ENCODE measurements around the gene PPP2R2D.

PPP2R2D gene

GRCh38 chr10:131954356-131954965 is 53.7 kb downstream of the PPP2R2D start:
- DNase-seq = no peak

- no peak for DNase-seq
Measured at GRCh38 chr10:131955591-131956340, 55.0 kb downstream of the PPP2R2D start.

DNA sequence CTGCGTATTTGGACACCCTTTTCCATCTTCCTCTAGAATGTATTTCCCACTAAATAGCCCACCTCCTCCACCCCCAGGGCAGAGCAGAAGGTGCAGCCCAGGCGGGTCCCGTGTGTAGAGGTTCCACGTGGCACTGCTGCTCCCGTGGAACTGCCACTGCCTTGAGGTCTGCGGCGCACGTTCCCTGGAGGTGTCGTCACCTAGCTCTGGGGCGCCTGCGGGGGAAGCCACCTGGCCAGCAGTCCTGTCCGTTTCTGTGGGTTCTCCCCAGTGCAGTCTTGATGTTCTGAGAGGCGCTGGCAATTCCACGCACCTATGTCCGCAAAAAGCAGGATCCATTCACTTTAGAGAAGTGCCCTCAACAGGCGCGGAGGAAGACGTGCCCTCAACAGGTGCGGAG is 59.0 kb downstream of the PPP2R2D start:
- DNase-seq = no peak

- DNase-seq = no peak
Measured at GRCh38 chr10:131960631-131961046, 59.8 kb downstream of the PPP2R2D start.

DNA sequence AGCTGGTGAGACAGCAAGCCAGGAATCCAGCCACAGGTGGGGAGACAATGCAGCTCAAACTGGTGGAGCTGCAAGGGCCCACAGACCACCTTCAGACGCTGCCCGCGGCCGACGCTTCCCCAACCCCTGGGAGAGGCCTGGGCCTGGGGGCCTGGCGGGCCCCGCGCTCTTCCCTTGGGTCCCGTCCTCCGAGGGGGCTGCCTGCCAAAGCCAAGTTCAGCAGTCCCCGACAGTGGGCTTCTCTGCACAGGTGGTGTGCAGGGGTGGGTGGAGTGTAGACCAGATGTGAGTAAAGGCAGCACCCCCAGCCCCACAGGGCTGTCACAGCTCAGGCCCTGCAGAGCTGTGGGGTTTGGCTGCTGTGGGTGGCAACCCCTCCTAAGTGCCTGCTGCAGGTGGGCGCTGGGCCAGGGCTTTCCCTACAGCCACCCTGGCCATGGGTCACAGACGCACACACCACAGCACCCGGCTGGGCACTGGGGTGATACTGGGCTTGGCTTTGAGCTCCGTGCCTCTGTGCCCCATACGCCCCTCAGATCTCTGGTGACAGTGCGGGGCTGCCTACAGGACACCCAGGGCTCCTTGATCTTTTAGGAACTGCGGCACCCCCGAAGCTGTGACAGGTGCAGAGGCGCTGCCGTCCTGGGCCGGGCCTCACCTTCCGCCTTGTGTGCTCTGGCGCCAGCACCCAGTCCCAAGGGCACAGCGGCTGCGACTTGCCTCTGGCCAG is 60.4 kb downstream of the PPP2R2D start:
- no peak for DNase-seq

DNA sequence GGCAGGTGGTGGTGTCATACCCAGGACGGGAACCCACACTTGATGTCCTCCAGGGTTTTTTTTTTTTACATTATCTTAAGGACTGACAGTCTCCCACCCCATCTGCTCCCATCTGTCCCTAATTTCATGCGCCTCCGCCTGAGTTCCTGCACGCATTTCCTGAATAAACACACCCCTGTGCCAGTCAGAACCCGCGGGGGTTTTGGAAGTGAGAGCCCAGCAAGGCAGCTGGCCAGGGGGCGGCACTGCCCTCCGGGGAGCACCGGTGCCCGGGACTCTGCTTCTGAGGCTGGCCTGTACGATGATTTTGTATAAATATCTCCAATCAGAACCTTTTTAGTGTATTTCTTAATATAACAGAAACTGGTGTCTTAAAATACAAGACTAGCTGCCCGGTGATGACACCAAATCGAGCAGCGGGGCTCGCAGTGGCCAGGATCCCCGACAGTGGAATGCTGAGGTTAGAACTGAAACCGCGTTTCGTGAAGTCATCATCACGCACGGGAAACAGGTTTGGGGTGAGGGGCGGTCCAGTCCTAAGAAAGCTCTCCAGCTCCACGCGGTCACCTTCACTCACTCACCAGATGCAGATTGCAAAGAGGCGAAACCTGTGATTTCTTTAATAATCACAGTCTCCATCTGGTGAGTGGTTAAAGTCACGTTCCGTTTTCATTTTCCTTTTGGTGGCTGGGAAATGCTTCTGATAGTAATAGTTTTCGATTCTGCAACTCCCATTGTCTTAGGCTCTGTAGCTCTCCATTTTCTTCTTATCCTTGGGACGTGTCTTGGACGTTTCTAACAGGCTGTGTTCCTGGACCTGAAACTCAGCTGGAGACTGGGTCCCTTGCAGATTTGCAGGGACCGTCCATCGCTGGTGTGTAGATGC is 61.2 kb downstream of the PPP2R2D start:
- DNase-seq = no peak

DNA sequence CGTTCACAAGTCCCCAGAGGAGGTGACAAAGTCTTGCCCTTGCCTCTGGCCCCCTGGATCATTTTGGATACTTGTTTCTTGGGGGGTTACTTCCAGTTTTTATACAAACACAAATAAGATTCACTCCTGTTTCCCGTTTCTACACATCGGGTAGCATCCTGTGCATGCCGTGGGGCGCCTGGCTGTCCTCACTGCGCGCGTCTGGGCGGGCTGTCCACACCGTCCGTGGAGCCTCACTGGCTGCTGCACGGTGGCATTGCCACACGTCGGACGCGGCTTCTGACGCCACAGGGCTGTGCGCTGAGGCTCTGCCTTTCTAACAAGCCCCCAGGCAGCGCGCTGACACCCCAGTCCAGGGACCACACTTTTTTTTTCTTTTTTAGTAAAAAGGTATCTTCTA is 62.5 kb downstream of the PPP2R2D start:
- DNase-seq = no peak

DNA sequence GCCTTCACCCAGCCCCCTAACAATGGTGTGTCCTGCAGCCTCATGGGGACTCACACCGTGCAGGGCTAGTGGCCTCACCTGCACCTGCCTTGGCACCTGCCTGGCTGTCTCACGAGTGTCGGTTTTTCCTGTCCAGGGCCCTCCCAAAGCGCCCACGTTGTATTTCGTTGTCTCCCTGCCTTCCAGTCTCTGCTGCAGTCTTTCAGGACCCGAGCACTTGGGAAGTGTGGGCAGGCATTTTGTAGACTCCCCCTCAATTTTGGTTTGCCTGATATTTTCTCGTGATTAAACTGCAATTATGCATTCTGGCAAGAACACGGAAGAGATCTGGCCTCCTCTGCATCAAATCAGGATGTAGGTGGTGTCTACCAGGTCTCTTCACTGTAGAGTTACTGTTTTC is 63.0 kb downstream of the PPP2R2D start:
- no peak for DNase-seq

DNA sequence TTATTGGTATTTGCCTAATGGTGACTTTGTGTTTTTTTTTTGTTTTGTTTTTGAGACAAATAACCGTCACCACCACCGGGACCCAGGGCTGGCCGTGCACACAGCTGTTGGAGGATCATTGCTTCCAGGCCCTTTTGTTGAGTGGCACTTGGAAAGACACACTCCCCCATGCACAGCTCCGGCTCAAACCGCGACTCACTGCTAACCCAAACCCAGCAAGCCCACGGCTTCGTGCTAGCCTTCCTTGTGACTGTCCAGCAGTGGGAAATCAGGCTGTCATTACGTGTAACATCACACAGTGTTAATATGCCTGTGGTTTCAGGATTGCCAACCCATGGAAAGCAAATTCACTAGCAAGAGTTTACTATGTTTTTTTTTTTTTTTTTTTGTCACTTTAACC is 63.5 kb downstream of the PPP2R2D start:
- no peak for DNase-seq

GRCh38 chr10:131968949-131969348 is 68.1 kb downstream of the PPP2R2D start:
- DNase-seq = no peak

DNA sequence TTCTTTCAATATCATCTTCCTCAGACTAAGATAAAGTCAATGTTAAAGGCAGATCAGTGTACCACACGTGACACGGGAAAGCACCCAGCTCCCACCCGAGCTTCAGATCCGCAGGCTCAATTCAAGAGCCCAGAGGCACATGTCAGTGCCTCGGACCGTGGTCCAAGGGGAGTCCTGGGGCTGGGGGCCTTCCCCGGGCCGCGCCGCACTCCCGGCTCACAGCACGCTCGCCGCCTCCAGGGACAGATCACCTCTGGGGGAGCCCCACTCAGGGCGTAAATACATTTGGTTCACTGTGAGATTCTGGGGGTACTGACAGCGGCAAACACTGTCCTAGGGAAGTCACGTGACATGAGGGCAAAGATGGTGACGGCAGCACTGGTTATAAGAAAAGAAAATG is 70.1 kb downstream of the PPP2R2D start:
- DNase-seq = no peak

DNA sequence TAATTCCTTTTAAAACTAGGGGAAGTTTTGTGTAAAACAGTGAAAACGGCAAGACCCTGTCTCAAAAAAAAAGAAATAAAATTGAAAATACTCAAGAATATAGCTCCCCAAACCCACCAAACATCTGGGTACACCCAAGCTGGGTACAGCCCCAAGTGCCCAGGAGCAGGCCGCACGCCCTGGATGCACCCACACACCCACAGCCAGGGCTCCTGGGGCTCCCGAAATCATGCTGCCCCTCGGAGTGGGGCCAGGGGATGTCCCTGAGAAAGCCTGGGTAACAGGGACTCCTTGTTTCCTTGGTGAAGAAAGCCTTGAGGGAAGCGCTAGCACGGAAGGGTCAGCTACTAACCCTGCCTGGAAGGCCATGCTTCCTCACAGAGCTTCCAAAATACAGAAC is 70.8 kb downstream of the PPP2R2D start:
- no peak for DNase-seq

DNA sequence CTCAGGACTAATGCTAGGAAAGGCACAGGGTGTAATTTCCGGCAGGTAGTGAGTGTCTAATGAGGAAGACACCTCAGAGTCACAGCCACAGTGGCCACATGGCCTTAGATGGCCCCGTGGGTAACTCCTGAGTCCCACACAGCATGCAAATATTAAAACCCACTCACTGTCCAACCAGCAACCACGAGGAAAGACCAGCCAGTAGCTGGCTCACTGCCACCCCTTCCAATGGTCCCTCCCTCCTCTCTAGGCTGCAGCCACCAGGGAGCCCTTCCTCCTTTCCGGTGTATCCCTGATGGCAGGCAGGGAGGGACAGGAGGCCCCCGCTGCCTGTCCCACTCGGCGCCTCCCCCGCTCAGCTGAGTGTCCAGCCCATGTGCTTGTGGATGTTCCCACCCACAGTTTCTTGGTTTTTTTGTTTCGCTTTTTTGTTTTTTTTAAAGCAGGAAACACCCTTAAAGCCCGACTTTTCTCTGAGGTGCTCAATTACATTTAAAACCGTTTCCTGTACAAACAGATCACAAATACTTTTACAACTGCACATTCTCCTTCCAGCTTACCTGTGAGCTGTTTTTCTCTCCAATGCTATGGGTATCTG is 71.8 kb downstream of the PPP2R2D start:
- DNase-seq = no peak

GRCh38 chr10:131973160-131973951 is 72.5 kb downstream of the PPP2R2D start:
- no peak for DNase-seq

GRCh38 chr10:131974034-131974817 is 73.4 kb downstream of the PPP2R2D start:
- DNase-seq = no peak

DNA sequence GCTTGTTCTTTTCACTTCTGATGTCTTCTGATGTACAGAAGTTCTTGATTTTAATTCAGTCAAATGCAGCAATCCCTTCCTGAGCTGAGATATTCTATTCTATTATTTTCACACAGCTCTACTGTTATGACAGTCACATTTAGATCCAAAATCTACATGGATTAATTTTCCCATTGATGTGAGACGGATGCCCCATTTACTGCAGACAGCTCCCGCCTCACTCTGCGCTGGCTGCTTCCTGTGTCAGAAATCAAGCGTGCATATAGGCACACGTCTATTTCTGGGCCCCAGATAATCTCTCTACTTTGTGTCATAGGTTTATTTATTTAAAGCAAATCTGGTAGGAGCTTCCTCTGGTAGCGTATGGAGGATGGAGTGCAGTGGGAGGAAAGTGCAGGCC is 74.2 kb downstream of the PPP2R2D start:
- no peak for DNase-seq

DNA sequence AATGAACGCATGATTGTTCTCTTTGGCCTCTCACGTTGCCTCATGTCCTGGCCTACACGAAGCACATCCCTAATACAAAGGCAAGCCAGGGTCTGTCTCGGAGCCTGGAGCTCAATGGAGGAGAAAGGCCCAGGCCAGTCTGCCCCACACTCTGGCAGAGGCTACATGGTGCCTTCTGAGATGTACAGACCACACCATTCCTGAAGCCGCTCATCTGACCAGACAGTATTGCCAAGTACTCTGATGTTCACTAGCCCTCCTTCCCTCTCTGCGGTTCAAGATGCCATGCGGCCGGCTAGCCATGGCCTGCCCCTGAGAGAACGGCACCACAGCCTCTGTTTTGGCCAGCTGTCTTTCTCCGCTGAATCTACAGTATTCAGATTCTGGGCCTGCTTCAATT is 75.0 kb downstream of the PPP2R2D start:
- DNase-seq = no peak

DNA sequence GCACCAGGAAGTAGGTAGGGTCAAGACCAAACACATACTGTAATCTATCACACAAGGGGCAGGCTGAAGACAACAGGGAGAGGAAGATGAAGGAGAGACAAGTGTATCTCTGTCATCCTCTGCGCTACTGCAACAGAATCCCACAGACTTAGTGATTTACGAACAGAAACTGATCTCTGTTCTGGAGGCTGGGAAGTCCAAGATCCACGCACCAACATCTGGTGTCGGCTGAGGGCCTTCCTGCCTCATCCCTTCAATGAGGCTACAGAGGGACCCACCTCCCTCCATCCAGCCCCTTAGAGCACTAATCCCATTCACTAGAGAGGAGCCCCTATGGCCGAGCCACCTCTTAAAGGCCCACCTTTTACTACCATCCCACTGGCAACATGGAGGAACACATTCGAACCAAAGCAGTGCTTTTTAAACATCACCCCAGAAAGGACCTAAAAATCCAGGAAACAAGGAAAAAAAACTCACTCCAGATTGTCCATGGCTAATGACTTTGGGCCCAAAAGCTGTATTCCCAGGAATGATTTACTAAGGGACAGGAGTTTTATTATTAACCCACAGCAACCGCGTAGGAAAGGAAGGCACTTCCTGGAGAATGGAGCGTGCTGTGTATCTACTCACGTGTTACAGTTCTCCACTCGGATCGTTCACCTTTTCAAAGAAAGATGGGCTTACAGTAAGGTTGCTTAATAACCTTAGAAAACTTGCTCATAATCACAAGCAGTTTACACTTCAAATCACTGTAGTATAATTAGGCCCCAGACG is 76.7 kb downstream of the PPP2R2D start:
- DNase-seq = no peak

DNA sequence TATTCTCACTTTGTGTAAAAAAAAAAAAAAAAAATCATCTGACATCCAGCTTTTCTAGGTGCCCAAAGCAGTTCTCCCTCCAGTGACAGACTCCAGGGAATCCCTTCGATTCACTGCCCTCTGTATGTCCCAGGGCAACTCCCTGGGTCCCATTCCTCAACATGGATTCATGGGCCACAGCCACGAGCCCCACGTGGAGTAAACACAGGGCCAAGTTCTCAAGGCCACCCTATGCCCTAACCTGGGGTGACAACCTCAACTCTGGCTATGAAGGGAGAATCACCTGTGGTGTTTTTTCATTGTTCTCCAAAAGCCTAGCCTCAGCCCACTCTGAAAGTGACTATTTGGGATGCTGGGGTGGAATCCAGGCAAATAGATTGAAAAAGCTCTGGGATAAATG is 77.6 kb downstream of the PPP2R2D start:
- no peak for DNase-seq

GRCh38 chr10:131978851-131979250 is 78.0 kb downstream of the PPP2R2D start:
- DNase-seq = no peak
